Psoas muscle (tissue), 8 donors: ENCODE measurements around the gene RSPO1. TPM values are rescaled to one million over a fixed set of nuclear protein-coding genes. Genes with fewer than 3 reads are reported as not detected.
A peak's percentile ranks its signal among the peaks of the same experiment; 100 is the strongest.

Experiments
- ATAC-seq, 4 donors: fragments of 200-7000 bp; cut with Tn5 transposase; one replicate each; pipeline ENCODE4 v1.9.1; 2020; ENCODE audit warnings: moderate library complexity in 3 of 4, mild to moderate bottlenecking in 2 of 4
- DNase-seq, 2 donors: peaks; one replicate each; pipeline ENCODE4 v3.0.0-alpha.2; 2020
- H3K27ac ChIP-seq: fragments of 200-600 bp; one replicate; pipeline ENCODE4 v1.8.0; 2022
- H3K27me3 ChIP-seq, 3 donors: fragments of 200-600 bp in 1 of 3; one replicate each; pipeline versions ENCODE4 v1.6.1 to v1.8.0; 2013 to 2022; ENCODE audit warnings: low read length in 2 of 3, mild to moderate bottlenecking in 2 of 3, moderate library complexity in 1 of 3; ENCODE audit not compliant: insufficient read depth in 3 of 3
- H3K36me3 ChIP-seq, 2 donors: fragments of 200-600 bp in 1 of 2; one replicate each; pipeline versions ENCODE4 v1.6.1 to v1.8.0; 2013 to 2022; ENCODE audit warnings: low read depth in 1 of 2, mild to moderate bottlenecking in 1 of 2, moderate library complexity in 1 of 2; ENCODE audit not compliant: insufficient read depth in 1 of 2
- H3K4me1 ChIP-seq: fragments of 200-600 bp; one replicate; pipeline ENCODE4 v1.8.0; 2022
- H3K4me3 ChIP-seq: fragments of 200-600 bp; one replicate; pipeline ENCODE4 v1.8.0; 2022; ENCODE audit warnings: mild to moderate bottlenecking
- H3K9me3 ChIP-seq: fragments of 200-600 bp; one replicate; pipeline ENCODE4 v1.8.0; 2022
- CTCF ChIP-seq: fragments of 200-600 bp; IDR thresholded peaks from one replicate; pipeline ENCODE4 v1.8.0; 2022; ENCODE audit warnings: antibody characterized with exemption
- WGBS, 3 donors: extraction: QIAGEN DNeasy Blood & Tissue Kit; methylation state at CpG; one replicate each; pipeline versions ENCODE4 v1.1.6 to v1.1.7; 2013; 5-methylcytosine and 5-hydroxymethylcytosine counted together
- intact Hi-C, 2 donors: fragments of 100-400 bp; cut with DNase I; formaldehyde crosslinking; loops; one replicate each; pipeline versions ENCODE4 v1.11.0 to v1.14.2; 2022
- polyA plus RNA-seq, 3 donors: library from polyadenylated mRNA; stranded (reverse); fragments of 200-250 nt; gene quantifications; one replicate each; pipeline ENCODE4 v1.2.3, GENCODE V29; 2013
- total RNA-seq, 4 donors: library from RNA; stranded (reverse); fragmentation: NEBNext Ultra II Directional in 2 of 4; extraction: Animal tissue kit (Norgen Biotek cat#: 25700) in 2 of 4; gene quantifications; one replicate each; pipeline versions ENCODE4 v1.2.1 to v1.2.4, GENCODE V29; 2021 to 2023
- donor health status: healthy with polysubstance abuse.
- donor health status: DM: no; HTN: no; CAD: no; lungs with moderate emphysema.
- donor health status: Bipolar disorder and iron deficiency.
- donor health status: healthy.
- donor health status: DM: yes; HTN: yes; CAD: no.
- donor health status: DM: no; HTN: no; CAD: no.
- donor health status: DM: no; HTN: no; CAD: no.
- donor health status: DM: yes; HTN: yes; CAD: no.

RSPO1 gene
- total and polyA plus RNA-seq, 7 donors: 0.01 TPM; not detected in 6

- intact Hi-C loops: no loop called here
These were observed 20.6 kb upstream of the RSPO1 start for GRCh38 chr1:37655274-37655673.

GRCh38 chr1:37653906-37654305 lies 19.2 kb upstream of the RSPO1 start:
- no peak for TF ChIP-seq CTCF
- ATAC-seq (no peak), DNase-seq (no peak)
- Histone ChIP-seq H3K4me3 (no peak overlapping the region), H3K27ac (no peak overlapping the region), H3K4me1 (no peaks in the 10 kb centered on the region), H3K36me3 (no peaks in the 10 kb centered on the region), H3K9me3 (no peaks in the 10 kb centered on the region), H3K27me3 (peaks cover 0 to 22% (median 0%) of the 10 kb centered on the region in 3 donors)
- 75 to 83% (median 80%) methylated on average over 5 of the region's 5 CpGs for WGBS, 3 donors
- intact Hi-C loops: no loop called here

More at GRCh38 chr1:37655274-37655673, 20.6 kb upstream of the RSPO1 start:
- DNase-seq (no peak), ATAC-seq (no peak)
- no peaks in the 10 kb centered on the region for H3K4me1 ChIP-seq
- H3K36me3 ChIP-seq: no peaks in the 10 kb centered on the region
- TF ChIP-seq CTCF: no peak
- H3K4me3 ChIP-seq: no peak overlapping the region
- no peaks in the 10 kb centered on the region for H3K9me3 ChIP-seq
- H3K27me3 ChIP-seq: peaks cover 0 to 31% (median 2%) of the 10 kb centered on the region in 3 donors
- no peak overlapping the region for H3K27ac ChIP-seq

GRCh38 chr1:37652976-37653375 lies 18.3 kb upstream of the RSPO1 start:
- H3K4me1 ChIP-seq: no peaks in the 10 kb centered on the region
- no peaks in the 10 kb centered on the region for H3K9me3 ChIP-seq
- intact Hi-C loops: no loop called here
- ATAC-seq: no peak
- 44 to 61% (median 58%) methylated on average over 2 of the region's 2 CpGs for WGBS, 3 donors
- no peaks in the 10 kb centered on the region for H3K36me3 ChIP-seq
- peaks cover 0 to 14% (median 0%) of the 10 kb centered on the region in 3 donors for H3K27me3 ChIP-seq
- peak in 1 of 2 donors; percentile 41 for DNase-seq
- H3K4me3 ChIP-seq: no peak overlapping the region
- H3K27ac ChIP-seq: no peak overlapping the region
- no peak for TF ChIP-seq CTCF

GRCh38 chr1:37651803-37652202 lies 17.1 kb upstream of the RSPO1 start:
- intact Hi-C loops: no loop called here
- no peaks in the 10 kb centered on the region for H3K36me3 ChIP-seq
- no peak overlapping the region for H3K4me3 ChIP-seq
- ATAC-seq (no peak), DNase-seq (no peak)
- no peak for TF ChIP-seq CTCF
- no peaks in the 10 kb centered on the region for H3K4me1 ChIP-seq
- no peaks in the 10 kb centered on the region for H3K9me3 ChIP-seq
- no peak overlapping the region for H3K27ac ChIP-seq
- 56 to 62% (median 56%) methylated on average over 10 of the region's 10 CpGs for WGBS, 3 donors
- H3K27me3 ChIP-seq: peaks cover 0 to 2% (median 0%) of the 10 kb centered on the region in 3 donors

GRCh38 chr1:37650721-37651120 lies 16.0 kb upstream of the RSPO1 start:
- Histone ChIP-seq H3K27me3 (peaks cover 0 to 4% (median 0%) of the 10 kb centered on the region in 3 donors), H3K9me3 (no peaks in the 10 kb centered on the region), H3K36me3 (no peaks in the 10 kb centered on the region), H3K4me1 (no peaks in the 10 kb centered on the region), H3K27ac (no peak overlapping the region), H3K4me3 (no peak overlapping the region)
- WGBS, 3 donors: 71 to 89% (median 75%) methylated on average over 5 of the region's 5 CpGs
- no peak for DNase-seq
- intact Hi-C loops: no loop called here
- no peak for TF ChIP-seq CTCF
- ATAC-seq: no peak
